GM19193 (cell line): ENCODE data around the gene CCDC69.

Experiments
- POLR2A ChIP-seq: IDR thresholded peaks from 4 replicates; pipeline ENCODE4 v1.6.1; 2011; ENCODE audit not compliant: insufficient read depth, insufficient read length; ENCODE audit errors: extremely low read depth

CCDC69 gene

GRCh38 chr5:151230048-151230680, 6.3 kb upstream of the CCDC69 start:
- no peak for TF ChIP-seq POLR2A

- no peak for TF ChIP-seq POLR2A
Measured at GRCh38 chr5:151228986-151229385, 5.1 kb upstream of the CCDC69 start.

GRCh38 chr5:151227918-151228447, 4.1 kb upstream of the CCDC69 start:
- no peak for TF ChIP-seq POLR2A

DNA sequence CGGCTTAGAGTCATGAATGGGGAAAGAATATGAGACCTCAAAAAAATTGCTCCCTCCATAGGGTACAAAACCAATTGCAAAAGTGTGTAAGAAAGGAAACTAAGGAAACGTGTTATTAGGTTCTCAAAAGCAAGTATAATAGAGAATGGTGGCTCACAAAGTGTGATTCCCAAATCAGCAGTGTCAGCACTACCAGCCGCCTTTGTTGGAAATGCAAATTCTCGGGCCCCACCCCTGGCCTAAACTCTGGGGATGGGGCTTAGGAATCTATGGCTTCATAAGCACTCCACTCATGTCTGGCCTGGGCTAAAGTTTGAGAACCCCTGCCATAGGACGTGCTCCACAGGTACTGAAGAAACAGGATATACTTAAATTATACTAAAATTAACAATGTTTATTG, 1.6 kb upstream of the CCDC69 start:
- no peak for TF ChIP-seq POLR2A

DNA sequence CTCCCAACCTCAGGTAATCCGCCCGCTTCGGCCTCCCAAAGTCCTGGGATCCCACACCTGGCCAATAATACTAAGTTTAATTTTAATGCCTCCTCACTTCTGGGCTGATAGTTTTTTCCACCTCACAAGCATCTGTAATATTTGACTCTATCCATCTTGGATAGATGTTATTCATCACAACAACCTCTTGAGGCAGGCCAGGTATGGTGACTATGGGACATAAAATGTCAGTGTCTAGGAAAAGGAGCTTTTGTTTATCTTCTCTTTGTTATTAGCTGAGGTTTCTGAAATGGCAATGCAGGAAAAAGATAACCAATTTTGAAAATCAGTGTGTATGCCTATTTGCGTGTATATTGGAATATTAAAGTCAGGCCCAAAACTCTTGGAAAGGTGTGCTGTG, 1.2 kb upstream of the CCDC69 start:
- TF ChIP-seq POLR2A: no peak

GRCh38 chr5:151224372-151224771, 480 bp upstream of the CCDC69 start:
- no peak for TF ChIP-seq POLR2A

DNA sequence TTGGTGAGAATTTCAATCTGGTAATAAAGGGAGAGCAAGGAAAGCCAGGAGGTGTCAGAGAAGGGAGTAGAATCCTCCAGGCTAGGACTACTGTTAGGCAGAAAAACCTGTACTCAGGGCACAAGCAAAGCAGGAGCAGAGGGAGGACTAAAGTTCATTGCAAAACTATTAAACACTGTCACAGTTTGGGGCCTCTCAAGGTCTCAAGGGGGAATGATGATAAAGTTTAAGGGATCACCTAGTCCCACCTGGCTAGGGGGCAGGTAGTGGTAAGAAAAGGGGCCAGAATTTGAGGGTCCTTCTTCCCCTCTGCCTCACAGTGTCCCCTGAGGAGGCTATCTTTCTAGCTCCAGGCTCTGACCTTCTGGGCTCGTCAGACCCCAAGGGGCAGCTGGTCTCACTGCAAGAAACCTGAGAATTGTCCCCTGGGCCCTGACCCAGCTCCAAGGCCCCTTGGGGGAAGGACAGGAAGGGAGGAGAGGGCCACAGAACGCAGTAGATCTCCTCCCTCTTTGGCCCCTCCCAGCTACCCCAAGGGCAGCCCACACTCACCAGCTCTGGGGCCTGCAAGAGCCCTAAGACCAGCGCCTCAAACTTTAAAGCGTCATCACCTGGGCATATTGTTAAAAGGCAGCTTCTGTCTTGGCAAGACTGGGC, 974 bp downstream of the CCDC69 start:
- TF ChIP-seq POLR2A: peak; percentile 25

DNA sequence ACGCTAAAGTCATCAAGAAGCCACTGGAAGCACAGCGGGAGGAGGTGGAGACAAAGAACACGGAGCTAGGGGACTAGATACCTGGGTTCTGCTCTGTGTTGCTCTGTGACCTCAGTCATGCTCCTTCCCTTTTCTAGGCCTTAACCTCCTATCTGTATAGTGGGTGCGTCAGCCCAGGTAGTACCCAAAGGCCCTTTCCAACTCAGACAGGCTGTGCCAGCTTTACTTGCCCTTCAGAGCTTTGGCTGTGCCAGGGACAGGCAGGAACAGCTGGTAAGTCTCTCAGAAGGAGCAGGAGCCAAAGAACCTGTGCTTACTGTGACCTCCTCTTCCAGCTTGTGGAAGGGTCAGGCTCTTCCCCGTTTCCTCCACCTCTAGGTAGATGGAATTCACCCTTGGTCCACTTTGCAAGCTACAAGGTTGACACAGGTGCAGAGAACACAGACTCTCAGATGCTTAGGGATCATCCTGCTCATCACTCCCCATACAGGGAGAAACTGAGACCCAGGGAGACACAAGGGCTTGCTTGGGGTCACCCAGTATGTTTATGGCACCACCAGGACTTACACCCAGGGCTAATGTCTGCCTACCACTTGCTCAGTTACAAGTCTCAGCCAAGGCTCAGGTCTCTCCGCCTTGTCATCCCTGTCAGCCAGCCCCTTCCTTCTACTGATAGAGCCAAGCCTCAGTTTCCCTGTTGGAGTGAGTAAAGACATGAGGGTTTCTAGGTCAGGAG, 1.7 kb downstream of the CCDC69 start:
- TF ChIP-seq POLR2A: no peak

GRCh38 chr5:151221574-151221973, 2.3 kb downstream of the CCDC69 start:
- TF ChIP-seq POLR2A: no peak

GRCh38 chr5:151219789-151220188, 4.1 kb downstream of the CCDC69 start:
- TF ChIP-seq POLR2A: no peak

DNA sequence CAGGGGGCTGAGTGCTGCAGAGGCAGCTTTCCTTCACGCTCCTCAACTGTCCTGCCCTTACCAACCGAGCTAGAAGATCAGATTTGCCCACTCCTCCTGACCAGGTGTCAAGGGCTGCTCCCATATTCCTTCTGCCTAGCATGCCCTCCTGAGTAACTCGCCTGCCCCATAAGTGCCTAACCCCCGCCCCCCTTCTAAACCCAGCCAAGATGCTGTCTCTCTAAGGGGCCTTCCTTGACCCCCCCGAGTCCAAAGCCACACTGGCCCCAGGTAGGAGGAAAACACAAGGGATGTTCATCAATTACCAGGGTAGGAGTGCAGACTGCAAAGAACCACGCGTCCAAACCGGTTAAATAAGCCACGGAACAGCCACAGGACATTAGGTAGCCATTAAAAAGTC, 4.8 kb downstream of the CCDC69 start:
- TF ChIP-seq POLR2A: no peak

DNA sequence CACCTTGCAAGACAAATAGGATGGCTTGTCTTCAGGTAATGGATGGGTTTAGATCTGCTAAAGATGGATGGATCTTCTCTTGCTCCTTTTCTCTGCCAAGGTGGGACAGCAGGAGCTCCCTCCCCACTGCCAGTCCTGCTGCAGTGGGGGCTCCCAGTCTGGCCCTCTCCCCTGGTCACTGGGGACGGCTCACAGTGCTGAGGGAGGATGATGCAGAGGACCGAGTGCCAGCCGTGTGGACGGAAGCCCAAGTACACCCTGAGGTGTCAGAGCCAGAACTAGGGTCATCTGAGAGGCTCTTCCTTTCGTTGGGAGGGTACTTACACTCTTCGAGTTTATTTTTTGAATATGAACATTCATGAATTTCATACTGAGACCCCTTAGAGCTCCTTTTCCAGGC, 5.7 kb downstream of the CCDC69 start:
- TF ChIP-seq POLR2A: no peak

- no peak for TF ChIP-seq POLR2A
Measured at GRCh38 chr5:151216781-151217180, 7.1 kb downstream of the CCDC69 start.

DNA sequence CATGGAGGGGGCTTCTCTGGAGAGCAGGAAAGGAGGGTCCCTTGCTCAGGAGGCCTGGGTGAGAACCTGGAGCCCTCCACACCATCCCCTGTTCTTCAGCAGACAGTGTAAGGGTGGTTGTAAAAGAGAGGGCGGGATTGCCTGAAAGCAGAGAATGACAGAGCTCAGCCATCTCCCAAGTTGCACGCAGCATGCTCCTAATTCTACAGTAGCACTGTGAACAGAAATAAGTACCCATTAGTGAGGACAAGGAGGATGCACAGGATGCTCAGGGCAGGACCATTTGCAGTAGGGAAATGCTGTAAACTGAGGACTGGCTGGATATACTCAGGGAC, 8.4 kb downstream of the CCDC69 start:
- no peak for TF ChIP-seq POLR2A

- peak; percentile 33 for TF ChIP-seq POLR2A
Measured at GRCh38 chr5:151214614-151215545, 9.0 kb downstream of the CCDC69 start.

DNA sequence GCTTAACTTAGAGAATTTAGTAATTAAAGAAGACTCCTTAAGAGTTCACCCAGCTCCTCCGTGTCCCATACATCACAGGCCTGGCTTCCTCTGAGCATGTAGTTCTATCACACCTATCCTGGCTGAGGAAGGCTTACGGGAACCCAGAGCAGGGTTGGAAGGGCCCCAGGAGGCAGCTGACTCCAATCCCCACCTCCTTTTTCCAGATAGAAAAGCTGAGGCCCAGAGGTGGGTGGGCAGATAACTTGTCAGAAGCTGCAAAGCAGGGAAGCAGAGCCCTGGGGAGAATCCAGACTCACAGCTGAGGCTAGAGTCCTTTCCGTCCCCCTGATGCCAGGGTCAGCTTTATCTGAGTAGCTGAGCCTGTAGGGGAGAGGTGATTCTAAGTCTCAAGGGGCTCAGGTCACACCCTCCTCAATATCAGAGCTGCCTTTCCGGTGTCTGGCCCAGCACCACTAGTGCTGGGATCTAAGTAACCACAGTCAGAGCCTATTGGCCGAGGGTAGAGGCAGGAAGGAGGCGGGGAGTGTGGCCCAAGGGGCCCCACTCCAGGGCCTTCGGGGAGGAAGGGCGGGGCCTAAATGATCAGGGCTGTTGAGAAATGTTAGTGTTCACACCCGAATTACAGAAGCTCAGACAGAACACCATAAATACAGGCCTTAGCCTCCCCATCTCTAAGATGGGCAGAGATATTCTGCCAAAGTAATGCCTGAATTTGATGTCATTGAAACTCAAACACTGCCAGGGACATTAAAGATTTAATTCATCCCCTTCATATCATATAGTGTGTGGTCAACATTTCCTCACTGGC, 9.9 kb downstream of the CCDC69 start:
- TF ChIP-seq POLR2A: peak; percentile 91
